ENCODE measurements around the gene TNRC18.

The TNRC18 gene

DNA sequence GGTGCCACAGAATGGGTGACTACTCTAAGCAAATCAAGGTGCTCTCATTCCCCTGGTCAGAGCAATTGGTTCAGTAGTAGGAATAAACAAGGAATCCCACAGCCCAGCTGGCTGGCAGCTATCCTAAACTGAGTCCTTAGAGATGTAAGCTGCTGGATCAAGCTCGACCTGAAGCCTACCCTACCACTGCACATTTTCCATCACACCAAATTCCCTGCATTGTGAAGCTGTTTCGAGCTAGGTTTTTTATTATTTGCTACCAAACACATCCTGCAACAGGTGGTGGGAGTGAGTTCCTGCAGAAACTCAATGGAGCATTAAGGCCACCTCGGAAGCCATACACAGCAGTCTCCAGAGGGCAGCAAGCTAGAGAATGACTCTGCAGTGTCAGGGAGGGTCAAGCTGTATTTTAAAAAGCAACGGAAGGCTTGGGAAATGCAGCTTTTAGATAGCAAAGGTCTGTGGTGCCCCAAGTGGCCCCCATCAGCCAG lies 33.7 kb upstream of the TNRC18 start:
- H3K9me3 ChIP-seq (ENCODE audit: insufficient read depth, low read depth, low read length): no peaks in the 10 kb centered on the region
- H3K27me3 ChIP-seq (ENCODE audit: insufficient read depth, low read length): no peaks in the 10 kb centered on the region
- no peak overlapping the region for H3K27ac ChIP-seq (ENCODE audit: low read depth, low read length)
- H3K4ac ChIP-seq (ENCODE audit: low read depth, low read length): no peak overlapping the region
- H3K4me2 ChIP-seq (ENCODE audit: low read length): no peak overlapping the region
- peaks cover 0 to 2% of the 10 kb centered on the region in 2 experiments for H3K4me1 ChIP-seq (ENCODE audit: control insufficient read depth in 1 of 2, insufficient read depth in 2 of 2, low read length in 2 of 2)
- no peak overlapping the region for H4K91ac ChIP-seq (ENCODE audit: low read depth, low read length)
- DNase-seq: no peak
- H3K4me3 ChIP-seq (ENCODE audit: low read depth, low read length): no peak overlapping the region
- H3K18ac ChIP-seq (ENCODE audit: low read length): no peak overlapping the region
- H4K12ac ChIP-seq (ENCODE audit: low read depth, low read length): no peak overlapping the region
- no peaks in the 10 kb centered on the region for H3K79me2 ChIP-seq (ENCODE audit: control insufficient read depth, insufficient read depth, low read length, poor library complexity)
- H3K23ac ChIP-seq (ENCODE audit: low read length): no peak overlapping the region
- no peak overlapping the region for H2BK5ac ChIP-seq (ENCODE audit: low read depth, low read length, poor library complexity)
- H3K9ac ChIP-seq (ENCODE audit: low read length): no peak overlapping the region
- no peak overlapping the region for H2AFZ ChIP-seq (ENCODE audit: insufficient read depth, low read length, poor library complexity)
- H3K79me1 ChIP-seq (ENCODE audit: low read length): no peaks in the 10 kb centered on the region
- H4K8ac ChIP-seq (ENCODE audit: low read depth, low read length): no peak overlapping the region
- H2AK5ac ChIP-seq (ENCODE audit: low read length): no peak overlapping the region
- H2BK12ac ChIP-seq (ENCODE audit: low read length): no peak overlapping the region
- H3K14ac ChIP-seq (ENCODE audit: low read length): no peak overlapping the region
- H3K36me3 ChIP-seq (ENCODE audit: control insufficient read depth in 1 of 2, insufficient read depth in 2 of 2, low read length in 2 of 2): no peaks in the 10 kb centered on the region
- no peak overlapping the region for H2BK120ac ChIP-seq (ENCODE audit: insufficient read depth, low read length, poor library complexity)
- no CpG with 5 or more reads among the region's 4 CpGs for WGBS (ENCODE audit: extremely low coverage, insufficient coverage, insufficient read length)

DNA sequence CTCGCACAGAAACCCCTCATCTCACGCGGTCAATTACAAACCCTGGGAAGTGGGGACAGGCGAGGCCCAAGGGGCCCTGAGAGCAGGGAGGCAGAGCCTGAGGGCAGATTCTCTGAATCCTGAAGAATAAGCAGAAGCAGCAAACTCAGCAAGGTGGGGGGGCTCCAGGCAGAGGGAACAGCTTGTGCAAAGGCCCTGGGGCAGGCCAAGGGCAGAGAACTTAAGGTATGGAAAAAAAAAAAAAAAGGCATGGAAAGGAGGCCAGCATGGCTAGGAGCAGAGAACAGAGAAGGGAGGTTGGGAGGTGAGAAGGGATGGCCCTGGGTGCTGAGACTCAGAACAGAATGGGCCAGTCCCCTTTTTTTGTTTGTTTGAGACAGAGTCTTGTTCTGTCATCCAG lies 32.8 kb upstream of the TNRC18 start:
- no CpG with 5 or more reads among the region's 4 CpGs for WGBS (ENCODE audit: extremely low coverage, insufficient coverage, insufficient read length)
- no peak overlapping the region for H3K4ac ChIP-seq (ENCODE audit: low read depth, low read length)
- no peak overlapping the region for H3K18ac ChIP-seq (ENCODE audit: low read length)
- H2AK5ac ChIP-seq (ENCODE audit: low read length): no peak overlapping the region
- H2BK120ac ChIP-seq (ENCODE audit: insufficient read depth, low read length, poor library complexity): no peak overlapping the region
- no peak overlapping the region for H3K14ac ChIP-seq (ENCODE audit: low read length)
- H4K8ac ChIP-seq (ENCODE audit: low read depth, low read length): no peak overlapping the region
- DNase-seq: no peak
- H3K79me1 ChIP-seq (ENCODE audit: low read length): no peaks in the 10 kb centered on the region
- H3K79me2 ChIP-seq (ENCODE audit: control insufficient read depth, insufficient read depth, low read length, poor library complexity): no peaks in the 10 kb centered on the region
- H3K4me2 ChIP-seq (ENCODE audit: low read length): no peak overlapping the region
- no peaks in the 10 kb centered on the region for H3K9me3 ChIP-seq (ENCODE audit: insufficient read depth, low read depth, low read length)
- H3K36me3 ChIP-seq (ENCODE audit: control insufficient read depth in 1 of 2, insufficient read depth in 2 of 2, low read length in 2 of 2): no peaks in the 10 kb centered on the region
- no peaks in the 10 kb centered on the region for H3K27me3 ChIP-seq (ENCODE audit: insufficient read depth, low read length)
- no peak overlapping the region for H2BK5ac ChIP-seq (ENCODE audit: low read depth, low read length, poor library complexity)
- no peak overlapping the region for H2AFZ ChIP-seq (ENCODE audit: insufficient read depth, low read length, poor library complexity)
- H4K12ac ChIP-seq (ENCODE audit: low read depth, low read length): no peak overlapping the region
- no peak overlapping the region for H4K91ac ChIP-seq (ENCODE audit: low read depth, low read length)
- peaks cover 0 to 2% of the 10 kb centered on the region in 2 experiments for H3K4me1 ChIP-seq (ENCODE audit: control insufficient read depth in 1 of 2, insufficient read depth in 2 of 2, low read length in 2 of 2)
- H3K9ac ChIP-seq (ENCODE audit: low read length): no peak overlapping the region
- H3K27ac ChIP-seq (ENCODE audit: low read depth, low read length): no peak overlapping the region
- no peak overlapping the region for H3K4me3 ChIP-seq (ENCODE audit: low read depth, low read length)
- no peak overlapping the region for H3K23ac ChIP-seq (ENCODE audit: low read length)
- H2BK12ac ChIP-seq (ENCODE audit: low read length): no peak overlapping the region

GRCh38 chr7:5455581-5456219 lies 32.1 kb upstream of the TNRC18 start:
- no peaks in the 10 kb centered on the region for H3K79me1 ChIP-seq (ENCODE audit: low read length)
- H3K23ac ChIP-seq (ENCODE audit: low read length): no peak overlapping the region
- no CpG with 5 or more reads among the region's 22 CpGs for WGBS (ENCODE audit: extremely low coverage, insufficient coverage, insufficient read length)

DNA sequence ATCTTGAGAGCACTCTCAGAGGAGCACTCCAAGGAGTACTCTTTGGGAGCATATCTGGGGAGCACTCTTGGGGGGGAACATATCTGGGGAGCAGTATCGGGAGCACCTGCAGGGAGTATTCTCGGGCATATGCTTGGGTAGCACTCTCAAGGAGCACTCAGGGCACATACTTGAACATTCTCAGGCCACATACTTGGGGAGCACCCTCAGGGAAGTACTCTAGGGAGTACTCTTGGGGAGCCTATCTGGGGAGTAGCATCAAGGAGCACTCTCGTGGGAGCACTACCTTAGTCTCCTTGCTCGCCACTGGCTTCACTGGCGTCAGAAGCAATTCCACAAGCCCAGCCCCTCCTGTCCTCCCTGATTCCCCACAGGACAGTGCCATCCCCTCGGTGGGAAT lies 31.5 kb upstream of the TNRC18 start:
- H4K91ac ChIP-seq (ENCODE audit: low read depth, low read length): no peak overlapping the region
- DNase-seq: no peak
- no peaks in the 10 kb centered on the region for H3K27me3 ChIP-seq (ENCODE audit: insufficient read depth, low read length)
- H3K18ac ChIP-seq (ENCODE audit: low read length): no peak overlapping the region
- H2BK120ac ChIP-seq (ENCODE audit: insufficient read depth, low read length, poor library complexity): no peak overlapping the region
- no CpG with 5 or more reads among the region's 6 CpGs for WGBS (ENCODE audit: extremely low coverage, insufficient coverage, insufficient read length)
- no peak overlapping the region for H4K12ac ChIP-seq (ENCODE audit: low read depth, low read length)
- H3K79me2 ChIP-seq (ENCODE audit: control insufficient read depth, insufficient read depth, low read length, poor library complexity): no peaks in the 10 kb centered on the region
- no peak overlapping the region for H3K23ac ChIP-seq (ENCODE audit: low read length)
- no peak overlapping the region for H2AFZ ChIP-seq (ENCODE audit: insufficient read depth, low read length, poor library complexity)
- no peak overlapping the region for H4K8ac ChIP-seq (ENCODE audit: low read depth, low read length)
- no peaks in the 10 kb centered on the region for H3K36me3 ChIP-seq (ENCODE audit: control insufficient read depth in 1 of 2, insufficient read depth in 2 of 2, low read length in 2 of 2)
- H2AK5ac ChIP-seq (ENCODE audit: low read length): no peak overlapping the region
- no peak overlapping the region for H3K4me2 ChIP-seq (ENCODE audit: low read length)
- no peak overlapping the region for H2BK5ac ChIP-seq (ENCODE audit: low read depth, low read length, poor library complexity)
- no peak overlapping the region for H3K14ac ChIP-seq (ENCODE audit: low read length)
- no peak overlapping the region for H3K9ac ChIP-seq (ENCODE audit: low read length)
- H3K9me3 ChIP-seq (ENCODE audit: insufficient read depth, low read depth, low read length): no peaks in the 10 kb centered on the region
- H3K4me1 ChIP-seq (ENCODE audit: control insufficient read depth in 1 of 2, insufficient read depth in 2 of 2, low read length in 2 of 2): peaks cover 0 to 2% of the 10 kb centered on the region in 2 experiments
- H3K4me3 ChIP-seq (ENCODE audit: low read depth, low read length): no peak overlapping the region
- no peak overlapping the region for H3K4ac ChIP-seq (ENCODE audit: low read depth, low read length)
- H3K79me1 ChIP-seq (ENCODE audit: low read length): no peaks in the 10 kb centered on the region
- H3K27ac ChIP-seq (ENCODE audit: low read depth, low read length): no peak overlapping the region
- H2BK12ac ChIP-seq (ENCODE audit: low read length): no peak overlapping the region

More at GRCh38 chr7:5455581-5456219, 32.1 kb upstream of the TNRC18 start:
- Histone ChIP-seq H2BK12ac (ENCODE audit: low read length) (no peak overlapping the region), H4K91ac (ENCODE audit: low read depth, low read length) (no peak overlapping the region), H3K4me3 (ENCODE audit: low read depth, low read length) (no peak overlapping the region), H2AFZ (ENCODE audit: insufficient read depth, low read length, poor library complexity) (no peak overlapping the region), H3K36me3 (ENCODE audit: control insufficient read depth in 1 of 2, insufficient read depth in 2 of 2, low read length in 2 of 2) (no peaks in the 10 kb centered on the region), H3K4ac (ENCODE audit: low read depth, low read length) (no peak overlapping the region), H3K27me3 (ENCODE audit: insufficient read depth, low read length) (no peaks in the 10 kb centered on the region), H3K4me2 (ENCODE audit: low read length) (no peak overlapping the region), H4K8ac (ENCODE audit: low read depth, low read length) (no peak overlapping the region), H4K12ac (ENCODE audit: low read depth, low read length) (no peak overlapping the region), H2BK120ac (ENCODE audit: insufficient read depth, low read length, poor library complexity) (no peak overlapping the region), H3K79me2 (ENCODE audit: control insufficient read depth, insufficient read depth, low read length, poor library complexity) (no peaks in the 10 kb centered on the region), H2BK5ac (ENCODE audit: low read depth, low read length, poor library complexity) (no peak overlapping the region), H3K4me1 (ENCODE audit: control insufficient read depth in 1 of 2, insufficient read depth in 2 of 2, low read length in 2 of 2) (peaks cover 0 to 2% of the 10 kb centered on the region in 2 experiments), H3K9me3 (ENCODE audit: insufficient read depth, low read depth, low read length) (no peaks in the 10 kb centered on the region), H3K18ac (ENCODE audit: low read length) (no peak overlapping the region), H3K14ac (ENCODE audit: low read length) (no peak overlapping the region), H3K27ac (ENCODE audit: low read depth, low read length) (no peak overlapping the region), H2AK5ac (ENCODE audit: low read length) (no peak overlapping the region), H3K9ac (ENCODE audit: low read length) (no peak overlapping the region)
- peak in 1 of 2 donors; percentile 33 for DNase-seq
